MM.1S (cell line): Measurements from ENCODE around the gene TRPC6.

Experiments used
- DNase-seq: peaks from one replicate; pipeline ENCODE4 v3.0.0-alpha.2; 2015
- H2AFZ ChIP-seq: fragments of 300-600 bp; sonication (generic); 2 replicates; pipeline ENCODE4 v1.6.0; 2016; ENCODE audit warnings: antibody characterized with exemption, low read length
- H3F3A ChIP-seq: fragments of 300-600 bp; sonication (generic); 2 replicates; pipeline ENCODE4 v1.6.1; 2016; ENCODE audit warnings: mild to moderate bottlenecking, antibody characterized with exemption, low read length, moderate library complexity, mixed read lengths; ENCODE audit not compliant: insufficient read depth
- H3K27ac ChIP-seq: fragments of 300-600 bp; sonication (generic); 2 replicates; pipeline ENCODE4 v1.5.1; 2016; ENCODE audit warnings: mild to moderate bottlenecking, low read length
- H3K27me3 ChIP-seq: fragments of 300-600 bp; sonication (generic); replicated peaks from 2 replicates; pipeline ENCODE4 v1.6.0; 2016; ENCODE audit warnings: low read length; ENCODE audit not compliant: insufficient read depth
- H3K36me3 ChIP-seq: fragments of 300-600 bp; sonication (generic); replicated peaks from 2 replicates; pipeline ENCODE4 v1.6.1; 2016; ENCODE audit warnings: mild to moderate bottlenecking, low read length, mixed read lengths; ENCODE audit not compliant: insufficient read depth
- H3K4me1 ChIP-seq: fragments of 300-600 bp; sonication (generic); 2 replicates; pipeline ENCODE4 v1.6.1; 2016; ENCODE audit warnings: low read length, mixed read lengths
- H3K4me2 ChIP-seq: fragments of 300-600 bp; sonication (generic); 2 replicates; pipeline ENCODE4 v1.6.0; 2016; ENCODE audit warnings: low read depth, low read length
- H3K4me3 ChIP-seq: fragments of 300-600 bp; sonication (generic); 2 replicates; pipeline ENCODE4 v1.5.1; 2016; ENCODE audit warnings: low read length, mixed read lengths
- H3K79me2 ChIP-seq: fragments of 300-600 bp; sonication (generic); 2 replicates; pipeline ENCODE4 v1.6.1; 2016; ENCODE audit warnings: mixed run types, low read length, mixed read lengths
- H3K9ac ChIP-seq: fragments of 300-600 bp; sonication (generic); 2 replicates; pipeline ENCODE4 v1.6.1; 2016; ENCODE audit warnings: low read length, mixed read lengths
- H3K9me2 ChIP-seq: fragments of 300-600 bp; sonication (generic); replicated peaks from 2 replicates; pipeline ENCODE4 v1.6.1; 2016; ENCODE audit warnings: mild to moderate bottlenecking, low read length, mixed read lengths; ENCODE audit not compliant: insufficient read depth
- H3K9me3 ChIP-seq: fragments of 300-600 bp; sonication (generic); replicated peaks from 2 replicates; pipeline ENCODE4 v1.6.1; 2016; ENCODE audit warnings: mild to moderate bottlenecking, low read length, mixed read lengths; ENCODE audit not compliant: insufficient read depth
- H4K20me1 ChIP-seq: fragments of 300-600 bp; sonication (generic); 2 replicates; pipeline ENCODE4 v1.6.1; 2016; ENCODE audit warnings: mild to moderate bottlenecking, low read length, moderate library complexity, mixed read lengths; ENCODE audit not compliant: insufficient read depth
- EZH2 ChIP-seq: fragments of 300-600 bp; sonication (generic); optimal IDR thresholded peaks from 2 replicates; pipeline ENCODE3; 2017; ENCODE audit warnings: low read depth, mild to moderate bottlenecking, antibody characterized with exemption, low read length, mixed read lengths
- EZH2phosphoT487 ChIP-seq: fragments of 300-600 bp; sonication (generic); IDR thresholded peaks from 2 replicates; pipeline ENCODE4 v1.6.1; 2018; ENCODE audit warnings: antibody characterized with exemption, low read length
- TF ChIP-seq, protein P1 (sequence below): fragments of 300-600 bp; sonication (generic); IDR thresholded peaks from 2 replicates; pipeline ENCODE4 v1.5.1; 2016; ENCODE audit warnings: antibody characterized with exemption, low read length, mixed read lengths

TRPC6 gene

DNA sequence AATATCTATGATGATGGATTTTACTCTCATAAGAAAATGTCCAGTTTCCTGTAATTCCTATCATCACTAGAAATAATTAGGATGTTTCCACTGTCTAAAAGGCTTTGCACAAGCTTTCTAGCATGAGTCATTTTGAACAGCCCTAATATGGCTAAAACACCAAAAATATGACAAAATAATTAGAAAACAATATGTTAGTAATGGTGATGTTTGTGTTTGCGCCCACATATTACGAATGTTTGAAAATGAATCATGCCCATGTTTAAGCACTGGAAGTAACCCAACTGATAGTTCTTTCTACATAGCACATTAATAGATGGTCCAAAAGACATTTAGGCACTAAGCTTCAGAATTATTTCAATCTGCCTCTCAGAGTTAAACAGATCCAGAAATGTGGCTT is 96.0 kb downstream of the TRPC6 start:
- Histone ChIP-seq H3K4me2 (no peak overlapping the region), H3K36me3 (no peaks in the 10 kb centered on the region), H3K9me2 (no peaks in the 10 kb centered on the region), H3K4me3 (no peak overlapping the region), H3F3A (no peaks in the 10 kb centered on the region), H3K9me3 (no peaks in the 10 kb centered on the region), H3K27me3 (no peaks in the 10 kb centered on the region), H3K27ac (no peak overlapping the region), H3K9ac (no peak overlapping the region), H3K4me1 (no peaks in the 10 kb centered on the region), H2AFZ (no peak overlapping the region), H4K20me1 (no peaks in the 10 kb centered on the region), H3K79me2 (no peaks in the 10 kb centered on the region)
- no peak for DNase-seq
- no peak for TF ChIP-seq EZH2phosphoT487
- TF ChIP-seq, protein P1, sequence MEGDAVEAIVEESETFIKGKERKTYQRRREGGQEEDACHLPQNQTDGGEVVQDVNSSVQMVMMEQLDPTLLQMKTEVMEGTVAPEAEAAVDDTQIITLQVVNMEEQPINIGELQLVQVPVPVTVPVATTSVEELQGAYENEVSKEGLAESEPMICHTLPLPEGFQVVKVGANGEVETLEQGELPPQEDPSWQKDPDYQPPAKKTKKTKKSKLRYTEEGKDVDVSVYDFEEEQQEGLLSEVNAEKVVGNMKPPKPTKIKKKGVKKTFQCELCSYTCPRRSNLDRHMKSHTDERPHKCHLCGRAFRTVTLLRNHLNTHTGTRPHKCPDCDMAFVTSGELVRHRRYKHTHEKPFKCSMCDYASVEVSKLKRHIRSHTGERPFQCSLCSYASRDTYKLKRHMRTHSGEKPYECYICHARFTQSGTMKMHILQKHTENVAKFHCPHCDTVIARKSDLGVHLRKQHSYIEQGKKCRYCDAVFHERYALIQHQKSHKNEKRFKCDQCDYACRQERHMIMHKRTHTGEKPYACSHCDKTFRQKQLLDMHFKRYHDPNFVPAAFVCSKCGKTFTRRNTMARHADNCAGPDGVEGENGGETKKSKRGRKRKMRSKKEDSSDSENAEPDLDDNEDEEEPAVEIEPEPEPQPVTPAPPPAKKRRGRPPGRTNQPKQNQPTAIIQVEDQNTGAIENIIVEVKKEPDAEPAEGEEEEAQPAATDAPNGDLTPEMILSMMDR, result no peak
- TF ChIP-seq EZH2, result no peak

DNA sequence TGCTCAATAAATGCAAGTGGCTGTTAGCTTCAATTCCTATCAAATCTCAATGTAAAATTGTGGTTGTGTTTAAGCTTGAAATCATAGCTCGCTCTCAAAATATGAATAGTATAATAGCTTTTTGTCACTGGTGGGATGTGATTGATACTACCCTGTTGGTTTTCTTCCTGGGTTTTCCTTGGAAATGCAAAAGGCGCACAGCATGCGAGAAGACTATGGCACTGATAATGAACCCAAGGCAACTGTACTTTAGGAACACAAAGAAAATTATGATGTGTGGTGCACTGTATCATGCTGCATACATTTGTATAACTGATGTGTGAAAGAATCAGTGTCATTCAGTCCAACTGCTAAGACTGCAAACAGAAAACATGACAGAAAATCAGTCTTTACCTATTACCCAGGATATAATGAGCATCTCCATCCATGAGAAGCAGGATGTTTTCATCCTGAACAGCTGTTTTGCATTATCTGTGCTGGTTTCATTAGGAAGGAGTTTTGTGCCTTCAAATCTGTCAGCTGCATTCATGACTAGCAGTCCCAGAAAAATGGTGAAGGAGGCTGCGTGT is 101.2 kb downstream of the TRPC6 start:
- no peaks in the 10 kb centered on the region for H4K20me1 ChIP-seq
- H2AFZ ChIP-seq, result no peak overlapping the region
- no peak overlapping the region for H3K27ac ChIP-seq
- no peak for TF ChIP-seq EZH2
- TF ChIP-seq, protein P1, result no peak
- no peak for TF ChIP-seq EZH2phosphoT487
- H3K9ac ChIP-seq, result no peak overlapping the region
- H3K79me2 ChIP-seq, result no peaks in the 10 kb centered on the region
- H3K9me2 ChIP-seq, result no peaks in the 10 kb centered on the region
- H3F3A ChIP-seq, result no peaks in the 10 kb centered on the region
- H3K36me3 ChIP-seq, result no peaks in the 10 kb centered on the region
- H3K4me2 ChIP-seq, result no peak overlapping the region
- no peaks in the 10 kb centered on the region for H3K4me1 ChIP-seq
- no peak overlapping the region for H3K4me3 ChIP-seq
- no peaks in the 10 kb centered on the region for H3K9me3 ChIP-seq
- H3K27me3 ChIP-seq, result no peaks in the 10 kb centered on the region
- DNase-seq, result no peak

DNA sequence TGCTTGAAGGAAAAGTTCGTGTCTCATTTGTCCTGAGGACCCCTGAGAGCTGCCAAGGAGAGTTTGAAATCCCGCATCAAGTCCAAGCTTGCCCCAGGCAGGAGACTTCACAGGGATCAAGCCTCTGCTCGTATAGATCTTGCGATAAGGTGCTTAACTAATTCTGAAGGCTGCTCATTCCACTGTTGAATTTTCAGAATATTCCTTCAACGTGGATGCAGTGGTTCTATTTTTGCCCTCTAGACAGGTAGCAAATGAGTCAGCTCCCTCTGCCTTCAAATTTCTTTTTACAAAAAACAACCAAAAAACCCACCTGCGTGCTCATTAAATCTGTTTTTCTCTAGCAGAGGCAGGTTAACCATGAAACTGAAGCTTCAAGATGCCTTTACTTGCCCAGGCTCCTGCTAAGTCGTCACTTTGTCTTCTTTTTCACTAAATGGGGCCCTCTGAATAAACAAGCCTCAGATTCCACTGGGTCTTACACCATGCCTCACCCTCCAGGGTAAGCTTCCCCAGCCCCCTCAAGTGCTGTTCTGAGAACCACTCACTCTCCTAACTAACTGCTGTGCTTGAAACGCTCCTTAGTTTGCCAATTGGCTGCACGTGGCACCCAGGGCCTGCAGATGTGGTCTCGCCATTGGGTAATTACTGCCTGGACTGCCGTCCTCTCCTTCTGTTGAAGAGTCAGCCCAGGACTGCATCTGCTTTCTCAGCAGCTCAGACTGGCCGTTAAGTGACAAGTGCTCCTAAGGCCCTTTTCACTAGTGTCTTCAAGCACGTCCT is 105.0 kb downstream of the TRPC6 start:
- Histone ChIP-seq H3K4me2 (no peak overlapping the region), H4K20me1 (no peaks in the 10 kb centered on the region), H3K79me2 (no peaks in the 10 kb centered on the region), H3K27ac (no peak overlapping the region), H2AFZ (no peak overlapping the region), H3K4me3 (no peak overlapping the region), H3K9ac (no peak overlapping the region), H3K9me3 (no peaks in the 10 kb centered on the region), H3K4me1 (no peaks in the 10 kb centered on the region), H3K36me3 (no peaks in the 10 kb centered on the region), H3K9me2 (no peaks in the 10 kb centered on the region), H3F3A (no peaks in the 10 kb centered on the region), H3K27me3 (no peaks in the 10 kb centered on the region)
- TF ChIP-seq EZH2phosphoT487 (no peak), EZH2 (no peak)
- TF ChIP-seq, protein P1, result no peak
- DNase-seq, result no peak
